Measurements from ENCODE around the gene ALG3. TPM values are rescaled to one million over a fixed set of nuclear protein-coding genes. Genes with fewer than 3 reads are reported as not detected.

The ALG3 gene
- total RNA-seq, 1 experiment from 2014 or later, result 96.6 TPM

GRCh38 chr3:184239708-184240107 lies 9.1 kb downstream of the ALG3 start:
- no peak for DNase-seq (ENCODE audit: low read depth, low spot score)
- in situ Hi-C loops (cut with HindIII; ENCODE audit: low pct_unique_long_range_greater_than_20kb, low sequenced_read_pairs), result no loop called here

- in situ Hi-C loops (cut with HindIII; ENCODE audit: low pct_unique_long_range_greater_than_20kb, low sequenced_read_pairs), result no loop called here
- DNase-seq (ENCODE audit: low read depth, low spot score), result no peak
These were observed 9.5 kb downstream of the ALG3 start for GRCh38 chr3:184239221-184239620.

- in situ Hi-C loops (cut with HindIII; ENCODE audit: low pct_unique_long_range_greater_than_20kb, low sequenced_read_pairs), result no loop called here
- DNase-seq (ENCODE audit: low read depth, low spot score), result no peak
These were observed 10.4 kb downstream of the ALG3 start for GRCh38 chr3:184238246-184238818.

- in situ Hi-C loops (cut with HindIII; ENCODE audit: low pct_unique_long_range_greater_than_20kb, low sequenced_read_pairs), result no loop called here
- no peak for DNase-seq (ENCODE audit: low read depth, low spot score)
These were observed 11.0 kb downstream of the ALG3 start for GRCh38 chr3:184237807-184238206.

- no peak for DNase-seq (ENCODE audit: low read depth, low spot score)
- in situ Hi-C loops (cut with HindIII; ENCODE audit: low pct_unique_long_range_greater_than_20kb, low sequenced_read_pairs), result no loop called here
These were observed 11.6 kb downstream of the ALG3 start for GRCh38 chr3:184237211-184237610.

- in situ Hi-C loops (cut with HindIII; ENCODE audit: low pct_unique_long_range_greater_than_20kb, low sequenced_read_pairs), result no loop called here
- no peak for DNase-seq (ENCODE audit: low read depth, low spot score)
These were observed 12.1 kb downstream of the ALG3 start for GRCh38 chr3:184236636-184237035.

GRCh38 chr3:184236033-184236410 lies 12.7 kb downstream of the ALG3 start:
- in situ Hi-C loops (cut with HindIII; ENCODE audit: low pct_unique_long_range_greater_than_20kb, low sequenced_read_pairs), result no loop called here
- no peak for DNase-seq (ENCODE audit: low read depth, low spot score)

- no peak for DNase-seq (ENCODE audit: low read depth, low spot score)
- in situ Hi-C loops (cut with HindIII; ENCODE audit: low pct_unique_long_range_greater_than_20kb, low sequenced_read_pairs), result no loop called here
These were observed 13.3 kb downstream of the ALG3 start for GRCh38 chr3:184235381-184236032.

GRCh38 chr3:184234671-184235380 lies 13.9 kb downstream of the ALG3 start:
- in situ Hi-C loops (cut with HindIII; ENCODE audit: low pct_unique_long_range_greater_than_20kb, low sequenced_read_pairs), result no loop called here
- no peak for DNase-seq (ENCODE audit: low read depth, low spot score)

GRCh38 chr3:184234224-184234623 lies 14.5 kb downstream of the ALG3 start:
- DNase-seq (ENCODE audit: low read depth, low spot score), result no peak
- in situ Hi-C loops (cut with HindIII; ENCODE audit: low pct_unique_long_range_greater_than_20kb, low sequenced_read_pairs), result no loop called here

- no peak for DNase-seq (ENCODE audit: low read depth, low spot score)
- in situ Hi-C loops (cut with HindIII; ENCODE audit: low pct_unique_long_range_greater_than_20kb, low sequenced_read_pairs), result no loop called here
These were observed 15.5 kb downstream of the ALG3 start for GRCh38 chr3:184233127-184233843.

GRCh38 chr3:184231671-184232070 lies 17.1 kb downstream of the ALG3 start:
- DNase-seq (ENCODE audit: low read depth, low spot score), result no peak
- in situ Hi-C loops (cut with HindIII; ENCODE audit: low pct_unique_long_range_greater_than_20kb, low sequenced_read_pairs), result no loop called here

GRCh38 chr3:184230603-184231528 lies 17.9 kb downstream of the ALG3 start:
- DNase-seq (ENCODE audit: low read depth, low spot score), result no peak
- in situ Hi-C loops (cut with HindIII; ENCODE audit: low pct_unique_long_range_greater_than_20kb, low sequenced_read_pairs), result no loop called here

- in situ Hi-C loops (cut with HindIII; ENCODE audit: low pct_unique_long_range_greater_than_20kb, low sequenced_read_pairs), result no loop called here
- DNase-seq (ENCODE audit: low read depth, low spot score), result no peak
These were observed 18.6 kb downstream of the ALG3 start for GRCh38 chr3:184230081-184230602.

GRCh38 chr3:184229394-184230080 lies 19.2 kb downstream of the ALG3 start, which contains the start of gene VWA5B2:
Gene VWA5B2, plus strand, starts transcription at chr3:184229585. Its CDS starts 944 bp downstream, at chr3:184230529.
- DNase-seq (ENCODE audit: low read depth, low spot score), result peak; percentile 64
- in situ Hi-C loops (cut with HindIII; ENCODE audit: low pct_unique_long_range_greater_than_20kb, low sequenced_read_pairs), result no loop called here

GRCh38 chr3:184228376-184229137 lies 20.2 kb downstream of the ALG3 start:
- in situ Hi-C loops (cut with HindIII; ENCODE audit: low pct_unique_long_range_greater_than_20kb, low sequenced_read_pairs), result no loop called here

More at GRCh38 chr3:184228376-184229137, 20.2 kb downstream of the ALG3 start:
- no peak for DNase-seq (ENCODE audit: low read depth, low spot score)

Measured in SK-MEL-5 (cell line).